ENCODE results near the gene DDIT4. TPM values are rescaled to one million over a fixed set of nuclear protein-coding genes. Genes with fewer than 3 reads are reported as not detected.

DDIT4 gene
- total and polyA plus RNA-seq, 9 of the 15 experiments (the other 6 are each of a cell fraction or from before 2014, with no cell fraction given) = 8.2 to 675 (median 159) TPM

- no peak for TF ChIP-seq TEAD2 (tag; IDR thresholded peaks at IDR 0.05)
- TF ChIP-seq SIN3B (IDR thresholded peaks at IDR 0.05; ENCODE audit: low read depth) = no peak
- TF ChIP-seq THAP7 (CRISPR knock-in tag; IDR thresholded peaks at IDR 0.05) = peak; percentile 74; the same call in 1 of the 2 replicates
- peak; percentile 48 for TF ChIP-seq TBP (optimal IDR thresholded peaks at IDR 0.05; ENCODE audit: low read depth, low read length)
- no peak for TF ChIP-seq ZNF354B (CRISPR knock-in tag; IDR thresholded peaks at IDR 0.05)
- TF ChIP-seq ZNF444 (CRISPR knock-in tag; IDR thresholded peaks at IDR 0.05) = 0 out of 2 replicates have a peak, but pooled peaks have one; percentile 5
- no peak for TF ChIP-seq ESRRB (CRISPR knock-in tag; IDR thresholded peaks at IDR 0.05; ENCODE audit: borderline replicate concordance)
- TF ChIP-seq CBFA2T3 (IDR thresholded peaks at IDR 0.05) = peak; percentile 45; the same call in 1 of the 2 replicates
- TF ChIP-seq SMAD2 (IDR thresholded peaks at IDR 0.05; ENCODE audit: low read depth, low read length) = no peak
- TF ChIP-seq RCOR1 (IDR thresholded peaks at IDR 0.05; ENCODE audit: borderline replicate concordance in 1 of 2, low read depth in 2 of 2, low read length in 2 of 2) = peak in 1 of 2 experiments; percentile 90; a peak in 2 of 4 replicates
- 0 out of 2 replicates have a peak, but pooled peaks have one; percentile 31 for TF ChIP-seq KLF13 (tag; IDR thresholded peaks at IDR 0.05; ENCODE audit: borderline replicate concordance, low read depth)
- TF ChIP-seq ZNF140 (CRISPR knock-in tag; IDR thresholded peaks at IDR 0.05) = no peak
- peak; percentile 87 for TF ChIP-seq ZBTB9 (CRISPR knock-in tag; IDR thresholded peaks at IDR 0.05)
- TF ChIP-seq NR2F6 (CRISPR knock-in tag; IDR thresholded peaks at IDR 0.05) = 0 out of 2 replicates have a peak, but pooled peaks have one; percentile 68
- TF ChIP-seq FOXM1 (IDR thresholded peaks at IDR 0.05; ENCODE audit: low read depth) = peak; percentile 29; the same call in 1 of the 2 replicates
- TF ChIP-seq FOXM1 (CRISPR knock-in tag; IDR thresholded peaks at IDR 0.05; ENCODE audit: low read depth) = peak; percentile 86; the same call in 1 of the 2 replicates
- no peak; the same call in none of the 2 replicates for TF ChIP-seq CREB3L1 (IDR thresholded peaks at IDR 0.05; ENCODE audit: borderline replicate concordance, low read depth)
- peak; percentile 98 for TF ChIP-seq PREB (CRISPR knock-in tag; IDR thresholded peaks at IDR 0.05)
- no peak for TF ChIP-seq DEAF1 (CRISPR knock-in tag; IDR thresholded peaks at IDR 0.05)
- peak; percentile 46 for TF ChIP-seq MTA2 (IDR thresholded peaks at IDR 0.05; ENCODE audit: low read depth)
- TF ChIP-seq ILF3 (IDR thresholded peaks at IDR 0.05; ENCODE audit: borderline replicate concordance) = no peak
- 0 out of 2 replicates have a peak, but pooled peaks have one; percentile 21 for TF ChIP-seq CBFA2T2 (conservative IDR thresholded peaks at IDR 0.05)
- TF ChIP-seq DACH1 (IDR thresholded peaks at IDR 0.05; ENCODE audit: partially characterized antibody) = no peak
These were observed 12.5 kb upstream of the DDIT4 start (continued) for GRCh38 chr10:72260976-72261783.
